A673 (cell line): Measurements from ENCODE around the gene BMP8A.
"Not testable (repeated sequence)": the region's sequence is repeated elsewhere in the genome, so short reads cannot be mapped to it uniquely, and the experiment has no call there.

Source experiments
- CTCF ChIP-seq: fragments of 300-800, 200-600 bp; sonication (generic); conservative IDR thresholded peaks from 2 replicates; pipeline ENCODE4 v1.5.1; 2017; ENCODE audit warnings: low read depth, mild to moderate bottlenecking, antibody characterized with exemption, low read length, moderate library complexity, mixed read lengths
- EZH2 ChIP-seq: fragments of 200-600 bp; sonication (generic); IDR thresholded peaks from 2 replicates; pipeline ENCODE4 v1.6.1; 2017; ENCODE audit warnings: borderline replicate concordance, low read depth, mild to moderate bottlenecking, mixed read lengths, antibody characterized with exemption, low read length; ENCODE audit not compliant: poor library complexity, severe bottlenecking

GRCh38 chr1:39515131-39516086, 24.0 kb downstream of the BMP8A start:
- not testable (repeated sequence) for TF ChIP-seq CTCF, EZH2
